ENCODE data around the gene EDARADD.
A peak's percentile ranks its signal among the peaks of the same experiment; 100 is the strongest.

Gene EDARADD

GRCh38 chr1:236401698-236402097, 7.6 kb downstream of the EDARADD start:
- no peak overlapping the region for H3K27ac ChIP-seq
- TF ChIP-seq ZFX (IDR thresholded peaks at IDR 0.05): no peak
- TF ChIP-seq CTCF (conservative IDR thresholded peaks at IDR 0.05): no peak

DNA sequence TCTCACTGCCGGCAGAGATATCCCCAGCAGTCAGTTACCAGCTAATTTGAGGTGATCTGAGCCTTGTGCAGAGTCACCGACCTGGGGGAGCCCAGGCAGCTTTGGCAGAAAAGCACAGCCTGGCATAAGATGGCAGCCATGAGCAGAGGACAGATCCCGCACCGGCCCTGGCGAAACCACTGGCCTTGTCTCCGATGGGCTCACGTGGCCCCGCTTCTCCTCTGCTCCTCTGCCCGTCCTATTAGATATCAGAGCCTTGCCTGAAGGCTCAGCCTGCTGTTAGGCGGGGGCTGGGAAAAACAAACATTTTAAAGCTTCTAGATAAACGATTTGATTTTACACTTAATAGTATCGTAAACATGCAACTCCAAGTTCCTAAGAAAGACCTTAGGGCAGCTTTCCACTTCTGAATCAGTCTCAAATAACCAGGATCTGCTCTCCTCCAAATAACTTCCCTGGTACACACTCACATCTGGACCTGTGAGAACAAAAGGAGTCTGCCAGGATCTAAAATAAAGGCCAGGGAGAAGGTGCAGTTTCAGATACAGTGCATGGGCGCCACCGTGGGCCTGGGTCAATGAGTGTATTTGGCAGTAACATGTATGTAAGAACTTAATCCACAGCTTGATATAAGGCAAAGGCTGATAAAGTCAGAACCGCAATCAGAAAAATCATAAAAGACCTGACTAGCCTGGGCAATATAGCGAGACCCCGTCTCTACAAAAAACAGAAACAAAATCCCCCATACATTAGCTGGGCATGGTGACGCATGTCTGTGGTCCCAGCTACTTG, 10.0 kb downstream of the EDARADD start:
- no peak; the same call in 1 of the 2 replicates for TF ChIP-seq CTCF (conservative IDR thresholded peaks at IDR 0.05)
- TF ChIP-seq ZFX (IDR thresholded peaks at IDR 0.05): no peak
- H3K27ac ChIP-seq: peak overlapping the region; percentile 44

GRCh38 chr1:236407059-236407458, 13.0 kb downstream of the EDARADD start:
- TF ChIP-seq ZFX (IDR thresholded peaks at IDR 0.05) (no peak), CTCF (conservative IDR thresholded peaks at IDR 0.05) (no peak)
- no peak overlapping the region for H3K27ac ChIP-seq

DNA sequence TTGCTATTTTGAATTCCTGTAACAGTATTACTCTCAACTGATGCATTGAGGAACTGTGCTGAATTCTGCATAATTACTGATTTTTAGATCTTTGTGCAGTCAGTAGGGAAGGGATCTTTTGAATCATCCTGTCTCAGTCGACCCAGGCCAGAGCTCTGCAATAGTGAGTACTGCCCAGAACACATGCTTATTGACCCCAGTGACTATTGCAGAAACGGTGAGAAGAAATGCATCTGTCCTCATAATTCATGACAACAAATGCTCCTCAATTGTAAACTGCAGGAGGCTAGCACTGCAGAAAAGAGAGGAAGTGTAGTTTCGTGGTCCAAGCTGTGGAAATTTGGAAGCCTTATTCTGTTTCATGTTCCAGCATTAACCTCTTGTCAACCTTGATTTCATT, 19.6 kb downstream of the EDARADD start:
- no peak for TF ChIP-seq CTCF (conservative IDR thresholded peaks at IDR 0.05)
- TF ChIP-seq ZFX (IDR thresholded peaks at IDR 0.05): no peak
- no peak overlapping the region for H3K27ac ChIP-seq

DNA sequence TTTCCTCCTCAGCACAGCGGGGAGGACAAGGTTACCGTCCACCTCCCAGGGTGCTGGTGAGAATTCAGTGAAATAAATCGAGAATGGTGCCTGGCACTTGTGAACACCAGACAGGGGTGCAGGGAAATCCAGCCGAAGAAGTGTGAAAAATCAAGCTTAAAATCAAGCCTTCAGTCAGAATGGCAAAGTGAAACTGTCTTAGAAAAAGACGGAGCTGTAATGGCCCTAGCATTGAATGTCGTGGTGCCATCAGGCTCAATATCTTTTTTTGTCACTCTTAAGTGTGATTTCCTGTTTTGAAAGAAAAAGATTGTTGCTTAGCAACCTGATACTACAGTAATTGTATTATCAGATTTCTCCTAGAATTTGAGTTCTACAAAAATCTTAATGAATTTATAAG, 22.1 kb downstream of the EDARADD start:
- no peak overlapping the region for H3K27ac ChIP-seq
- TF ChIP-seq CTCF (conservative IDR thresholded peaks at IDR 0.05) (no peak), ZFX (IDR thresholded peaks at IDR 0.05) (no peak)

GRCh38 chr1:236417336-236417735, 23.2 kb downstream of the EDARADD start:
- TF ChIP-seq ZFX (IDR thresholded peaks at IDR 0.05): no peak
- TF ChIP-seq CTCF (conservative IDR thresholded peaks at IDR 0.05): no peak

DNA sequence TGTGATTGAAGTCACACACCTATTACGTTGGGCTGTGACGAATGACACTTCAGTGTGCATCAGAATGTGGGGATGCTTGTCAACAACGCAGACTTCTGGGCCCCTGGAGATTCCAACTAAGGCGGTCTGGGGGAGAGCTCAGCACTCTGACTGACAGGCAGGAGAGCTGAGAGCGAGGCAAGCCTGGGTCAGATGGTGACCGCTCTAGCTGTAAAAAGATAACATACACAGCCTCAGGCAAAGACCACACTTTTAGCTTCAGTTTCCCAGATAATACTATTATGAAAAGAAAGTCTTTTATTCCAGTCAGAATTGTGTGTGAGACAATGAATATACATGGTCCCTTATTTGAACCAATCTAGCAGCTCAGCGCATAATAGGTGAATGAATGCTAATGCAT, 25.4 kb downstream of the EDARADD start:
- no peak overlapping the region for H3K27ac ChIP-seq
- TF ChIP-seq ZFX (IDR thresholded peaks at IDR 0.05) (no peak), CTCF (conservative IDR thresholded peaks at IDR 0.05) (no peak)

More at GRCh38 chr1:236417336-236417735, 23.2 kb downstream of the EDARADD start:
- no peak overlapping the region for H3K27ac ChIP-seq
